GM19438 (cell line): Measurements from ENCODE around the gene TPSG1.
"Not testable (repeated sequence)": the region's sequence is repeated elsewhere in the genome, so short reads cannot be mapped to it uniquely, and the experiment has no call there.

Experiments used
- ATAC-seq: cut with Tn5 transposase; IDR thresholded peaks from one replicate; pipeline ENCODE4 v1.9.1; 2021; ENCODE audit warnings: low read depth; ENCODE audit not compliant: unreplicated experiment

The TPSG1 gene

DNA sequence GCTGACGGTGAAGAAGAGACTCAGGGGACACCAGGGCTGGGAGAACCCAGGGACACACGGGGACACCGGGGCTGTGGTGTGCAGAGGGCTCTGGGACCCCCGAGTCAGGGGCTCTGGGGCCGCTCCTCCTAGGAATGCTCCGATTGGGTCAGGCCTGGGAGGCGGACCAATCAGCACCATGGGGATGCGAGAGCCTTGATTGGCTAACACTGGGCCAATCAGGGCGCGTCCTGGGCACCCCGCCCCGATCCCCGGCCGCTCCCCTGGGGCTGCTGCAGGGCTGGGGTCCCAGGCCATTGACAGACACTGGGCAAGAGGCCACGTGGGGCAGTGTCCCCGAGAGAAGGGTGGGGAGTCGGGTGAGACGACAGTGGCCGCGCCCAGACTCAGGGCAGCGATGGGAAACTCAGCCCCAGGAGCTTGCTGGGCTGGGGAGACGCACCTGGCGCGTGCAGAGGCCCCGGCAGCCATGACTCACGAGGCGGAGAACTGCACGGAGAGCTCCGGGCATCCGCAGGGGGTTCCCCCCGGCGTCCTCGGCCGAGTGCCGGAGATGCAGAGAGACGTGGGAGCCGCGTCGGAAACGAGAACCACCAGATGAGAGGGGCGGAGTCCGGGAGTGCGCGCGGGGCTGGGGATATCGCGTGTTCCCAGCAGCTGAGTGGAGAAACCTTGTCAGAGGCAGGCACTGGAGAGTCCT, 7.1 kb upstream of the TPSG1 start:
- not testable (repeated sequence) for ATAC-seq

- ATAC-seq: not testable (repeated sequence)
Measured at GRCh38 chr16:1231301-1231700, 6.2 kb upstream of the TPSG1 start.

- not testable (repeated sequence) for ATAC-seq
Measured at GRCh38 chr16:1230471-1231212, 5.6 kb upstream of the TPSG1 start.

DNA sequence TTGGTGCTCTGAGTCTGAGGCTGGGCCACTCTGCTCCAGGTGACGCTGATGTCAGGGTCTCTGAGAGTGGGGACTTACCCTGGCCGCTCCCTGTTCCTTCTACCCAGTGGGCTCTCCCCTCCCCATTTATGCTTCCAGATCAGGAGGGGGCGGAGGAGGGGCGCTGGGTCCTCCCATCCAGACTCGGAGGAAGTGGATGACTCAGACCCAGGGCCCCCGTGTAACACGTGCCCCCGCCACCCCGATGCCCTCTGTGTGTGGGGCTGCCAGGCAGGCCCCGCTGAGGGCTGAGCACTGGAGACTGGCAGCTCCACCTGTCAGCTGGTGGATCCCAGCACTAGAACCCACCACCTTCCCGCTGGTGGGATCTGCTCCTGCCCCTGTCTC, 5.0 kb upstream of the TPSG1 start, which contains the start of gene TPSB2:
Gene TPSB2, minus strand, starts transcription at position 101 of the 387 bp plus-strand sequence. CDS start 233 bp downstream, outside the sequence.
- ATAC-seq: not testable (repeated sequence)

GRCh38 chr16:1229476-1229875, 4.4 kb upstream of the TPSG1 start:
- ATAC-seq: not testable (repeated sequence)

GRCh38 chr16:1228227-1228626, 3.2 kb upstream of the TPSG1 start:
- not testable (repeated sequence) for ATAC-seq

- not testable (repeated sequence) for ATAC-seq
Measured at GRCh38 chr16:1226692-1227091, 1.6 kb upstream of the TPSG1 start.

- ATAC-seq: not testable (repeated sequence)
Measured at GRCh38 chr16:1225728-1226311, 752 bp upstream of the TPSG1 start.

DNA sequence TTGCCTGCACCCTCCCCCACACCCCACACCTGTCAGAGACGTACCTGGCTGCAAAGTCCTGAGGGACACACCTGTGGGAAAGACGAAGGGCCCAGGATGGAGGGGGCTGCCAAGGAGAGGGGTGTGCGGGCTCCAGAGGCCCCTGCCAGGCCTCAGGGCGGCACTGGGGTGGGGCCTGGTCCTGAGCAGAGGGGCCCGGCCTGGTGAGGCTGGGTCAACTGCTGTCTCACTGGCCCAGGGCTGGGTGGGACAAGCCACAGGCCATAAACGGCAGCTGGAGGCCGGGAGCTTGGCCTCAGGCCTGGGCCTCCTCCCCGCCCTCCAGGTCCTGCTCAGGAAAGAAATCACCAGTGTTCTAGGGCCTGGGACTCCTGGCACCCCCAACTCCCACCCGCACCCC, 510 bp downstream of the TPSG1 start:
- no peak for ATAC-seq

DNA sequence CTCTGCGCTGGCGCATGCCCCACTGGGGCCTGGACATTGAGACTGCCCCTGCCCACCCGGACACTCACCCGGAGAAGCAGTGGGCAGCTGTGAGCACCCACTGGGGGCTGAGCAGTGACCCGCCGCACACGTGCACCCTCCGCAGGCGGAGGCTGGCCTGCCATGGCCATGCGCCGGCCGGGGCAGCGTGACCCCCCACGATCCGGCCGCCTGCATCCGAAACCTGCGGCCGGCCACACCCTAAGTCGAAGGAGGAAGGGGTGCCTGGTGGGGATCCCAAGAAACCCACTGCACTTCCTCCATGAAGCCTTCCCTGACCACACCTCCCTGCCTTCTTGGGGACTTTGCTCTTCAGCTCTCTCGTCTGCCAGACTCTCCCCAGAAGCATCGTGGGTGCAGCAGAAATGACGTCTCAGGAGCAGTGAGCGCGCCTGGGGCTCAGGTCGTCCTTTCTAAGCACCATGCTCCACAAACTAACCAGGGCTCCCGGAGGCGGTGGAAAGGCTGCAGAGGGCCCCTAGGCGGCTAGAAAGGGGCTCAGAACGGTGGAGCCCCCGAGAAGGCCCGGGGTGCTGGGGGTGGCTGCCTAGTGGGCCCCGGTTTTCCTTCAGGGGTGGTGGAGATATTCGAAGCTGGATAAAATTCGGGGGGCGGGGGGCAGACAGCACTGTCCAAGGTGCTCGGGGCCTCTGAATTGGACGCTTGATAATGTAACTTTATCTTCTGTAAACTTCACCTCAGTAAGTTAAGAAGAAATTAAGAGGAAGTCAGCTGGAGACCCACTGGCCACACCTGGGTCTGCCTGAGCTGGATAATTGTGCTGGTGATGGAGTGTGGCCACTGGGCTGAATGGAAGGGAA, 1.5 kb downstream of the TPSG1 start:
- no peak for ATAC-seq

DNA sequence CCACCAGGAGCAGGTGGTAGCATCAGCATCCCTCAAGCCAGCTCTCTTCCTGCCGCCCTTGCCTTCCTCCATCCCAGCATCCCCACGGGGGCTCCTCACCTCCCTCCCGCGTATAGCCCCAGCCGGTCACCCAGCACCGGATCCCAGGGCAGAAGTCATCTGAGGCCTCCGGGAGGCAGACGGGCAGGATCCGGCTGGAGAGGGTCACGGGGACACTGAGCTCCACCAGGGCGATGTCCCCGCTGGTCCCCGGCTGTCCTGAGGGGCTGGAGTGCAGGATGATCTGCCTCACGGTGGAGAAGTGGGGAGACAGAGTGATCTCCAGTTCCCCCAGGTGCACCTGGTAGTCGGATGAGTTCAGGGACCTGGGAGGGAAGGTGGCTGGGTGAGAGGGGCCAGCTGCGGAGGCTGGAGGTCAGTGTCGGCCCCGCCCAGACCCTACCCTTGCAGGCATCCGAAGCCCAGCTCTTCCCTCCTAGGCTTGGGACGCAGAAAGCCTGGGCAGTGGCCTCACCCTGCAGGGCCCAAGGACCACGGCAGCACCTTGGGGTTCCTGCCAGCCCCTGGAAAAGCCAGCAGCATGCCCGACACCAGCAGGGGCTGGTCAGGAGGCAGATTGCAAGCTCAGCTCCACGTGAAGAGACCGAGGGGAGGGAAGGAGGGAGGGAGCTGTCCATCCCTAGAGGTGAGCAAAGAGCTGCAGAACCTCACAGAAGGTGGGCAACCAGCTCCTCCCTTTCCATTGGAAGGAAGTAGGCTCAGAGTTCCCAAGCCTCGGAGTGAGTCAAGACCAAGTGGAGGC, 2.3 kb downstream of the TPSG1 start:
- ATAC-seq: no peak

DNA sequence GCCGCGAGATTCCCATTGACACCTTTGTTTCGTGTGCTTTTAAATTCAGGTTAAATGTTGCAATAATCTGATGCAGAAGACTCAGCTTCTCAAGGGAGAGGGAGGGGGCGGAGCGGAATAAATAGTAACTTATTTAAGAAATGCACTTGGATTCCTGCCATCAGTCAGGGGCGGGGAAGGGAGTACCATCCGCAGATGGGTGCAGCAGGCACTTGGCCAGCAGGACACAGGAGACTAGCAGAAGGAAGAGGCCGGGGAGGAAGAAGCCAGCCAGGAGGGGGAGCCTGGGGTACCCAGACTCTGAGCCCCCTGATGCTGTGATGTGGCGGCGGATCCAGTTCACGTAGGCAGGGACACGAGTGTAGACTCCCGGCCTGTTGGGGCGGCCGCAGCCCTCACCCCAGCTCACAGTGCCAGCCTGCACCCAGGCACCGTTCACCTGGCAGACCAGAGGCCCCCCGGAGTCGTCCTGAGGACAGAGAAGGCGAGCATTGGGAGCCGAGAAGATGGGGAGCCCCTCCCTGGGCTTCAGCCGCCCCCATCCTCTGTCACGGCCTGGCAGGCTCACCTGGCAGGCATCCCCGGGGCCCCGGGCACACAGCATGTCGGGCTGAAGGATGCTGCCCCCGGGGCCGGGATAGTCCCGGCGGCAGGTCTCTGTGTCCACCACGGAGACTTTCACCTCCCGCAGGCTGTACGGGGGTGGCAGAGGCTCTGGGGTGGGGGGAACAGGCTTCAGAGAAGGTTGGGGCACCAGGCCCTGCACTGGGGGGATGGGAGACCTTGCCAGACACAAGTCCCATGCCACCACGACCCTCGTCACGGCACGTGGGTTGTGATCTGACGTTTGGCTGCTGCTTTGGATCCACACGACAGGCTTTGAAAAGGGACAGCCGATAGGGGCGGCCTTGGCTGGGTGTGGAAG, 3.2 kb downstream of the TPSG1 start:
- no peak for ATAC-seq

- no peak for ATAC-seq
Measured at GRCh38 chr16:1220841-1221627, 4.0 kb downstream of the TPSG1 start.

DNA sequence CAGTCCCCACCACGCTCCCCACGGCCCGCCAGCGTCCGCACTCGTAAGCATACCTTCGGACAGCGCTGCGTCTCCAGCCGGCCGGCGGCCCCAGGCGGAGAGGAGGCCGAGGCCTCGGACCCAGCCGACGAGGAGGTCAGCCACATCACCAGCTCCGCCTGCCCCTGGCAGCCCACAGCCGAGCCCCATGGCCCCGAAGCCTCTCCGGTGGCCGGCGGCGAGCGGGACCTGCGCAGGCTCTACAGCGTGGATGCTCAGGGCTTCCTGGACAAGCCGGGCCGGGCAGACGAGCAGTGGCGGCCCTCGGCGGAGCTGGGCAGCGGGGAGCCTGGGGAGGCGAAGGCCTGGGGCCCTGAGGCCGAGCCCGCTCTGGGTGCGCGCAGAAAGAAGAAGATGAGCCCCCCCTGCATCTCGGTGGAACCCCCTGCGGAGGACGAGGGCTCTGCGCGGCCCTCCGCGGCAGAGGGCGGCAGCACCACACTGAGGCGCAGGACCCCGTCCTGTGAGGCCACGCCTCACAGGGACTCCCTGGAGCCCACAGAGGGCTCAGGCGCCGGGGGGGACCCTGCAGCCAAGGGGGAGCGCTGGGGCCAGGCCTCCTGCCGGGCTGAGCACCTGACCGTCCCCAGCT, 4.9 kb downstream of the TPSG1 start:
- no peak for ATAC-seq

DNA sequence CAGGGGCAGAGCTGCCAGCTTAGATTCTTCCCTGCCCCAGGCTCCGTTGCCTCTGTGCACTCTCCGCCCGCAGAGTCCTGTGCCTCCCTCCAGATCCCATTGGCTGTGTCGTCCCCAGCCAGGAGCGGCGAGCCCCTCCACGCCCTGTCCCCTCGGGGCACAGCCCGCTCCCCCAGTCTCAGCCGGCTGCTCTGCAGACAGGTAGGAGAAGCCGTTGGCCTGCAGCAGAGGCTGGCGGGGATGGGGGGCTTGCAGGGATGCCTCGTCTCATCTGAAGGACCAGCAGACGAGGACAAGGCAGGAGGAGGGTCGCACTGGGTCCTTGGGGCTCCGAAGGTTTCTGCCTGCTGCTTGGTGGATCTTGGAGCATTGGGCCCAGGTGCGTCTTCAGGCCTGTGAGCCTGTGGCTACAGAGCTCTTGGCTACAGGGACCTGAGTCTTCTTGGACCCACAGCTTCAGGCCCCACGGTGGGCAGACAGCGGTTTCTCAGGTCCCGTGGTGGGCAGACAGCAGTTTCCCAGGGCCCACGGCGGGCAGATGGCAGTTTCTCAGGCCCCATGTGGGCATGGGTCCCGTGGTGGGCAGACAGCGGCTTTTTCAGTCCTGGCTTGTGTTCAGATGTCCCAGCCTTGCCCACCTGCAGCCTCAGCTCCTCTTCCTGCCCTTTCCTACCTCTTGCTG, 6.0 kb downstream of the TPSG1 start:
- no peak for ATAC-seq

GRCh38 chr16:1218061-1218929, 6.8 kb downstream of the TPSG1 start:
- no peak for ATAC-seq
